BJ (cell line): Measurements from ENCODE around the gene EPM2AIP1. TPM values are rescaled to one million over a fixed set of nuclear protein-coding genes. Genes with fewer than 3 reads are reported as not detected.

Source experiments
- CTCF ChIA-PET: fragments of 350-600 bp; formaldehyde crosslinking; extraction: SDS; loops from one replicate; lab custom pipeline; 2021; ENCODE audit warnings: antibody characterized with exemption, inconsistent platforms; lab: Yijun Ruan, JAX
- POLR2A ChIA-PET: fragments of 300-600 bp; sonication (Branson Sonifier 250); formaldehyde crosslinking; extraction: SDS; loops from one replicate; lab custom pipeline; 2021; ENCODE audit warnings: antibody characterized with exemption; lab: Charles Lee
- DNase-seq: peaks from one replicate; pipeline ENCODE4 v3.0.0-alpha.2; 2011; ENCODE audit warnings: low read depth
- H3K27me3 ChIP-seq: 2 replicates; pipeline ENCODE4 v1.6.0; 2011; ENCODE audit warnings: low read length; ENCODE audit not compliant: control insufficient read depth, insufficient read depth
- H3K36me3 ChIP-seq: 2 replicates; pipeline ENCODE4 v1.5.1; 2011; ENCODE audit warnings: low read length; ENCODE audit not compliant: control insufficient read depth, insufficient read depth
- H3K4me3 ChIP-seq: 2 replicates; pipeline ENCODE4 v1.5.1; 2011; ENCODE audit warnings: low read depth, mild to moderate bottlenecking, control low read depth, low read length
- CTCF ChIP-seq: IDR thresholded peaks from 2 replicates; pipeline ENCODE4 v1.5.1; 2011; ENCODE audit warnings: low read depth, mild to moderate bottlenecking, control low read depth, inconsistent platforms, low read length, moderate library complexity; ENCODE audit not compliant: insufficient read depth
- polyA plus RNA-seq: library from polyadenylated mRNA; depleted of rRNA; stranded (reverse); fragments of >200 nt; gene quantifications from 2 replicates; pipeline ENCODE4 v1.2.3, GENCODE V29; 2011; rRNA removed
- small RNA-seq: library from RNA; depleted of rRNA; stranded (forward); fragments of <200 nt; gene quantifications from one replicate; pipeline ENCODE3, GENCODE V24; 2012; ENCODE audit warnings: low replicate concordance, low read depth; ENCODE audit not compliant: insufficient read length

The EPM2AIP1 gene
- polyA plus RNA-seq, 1 experiment = 5.0 TPM

DNA sequence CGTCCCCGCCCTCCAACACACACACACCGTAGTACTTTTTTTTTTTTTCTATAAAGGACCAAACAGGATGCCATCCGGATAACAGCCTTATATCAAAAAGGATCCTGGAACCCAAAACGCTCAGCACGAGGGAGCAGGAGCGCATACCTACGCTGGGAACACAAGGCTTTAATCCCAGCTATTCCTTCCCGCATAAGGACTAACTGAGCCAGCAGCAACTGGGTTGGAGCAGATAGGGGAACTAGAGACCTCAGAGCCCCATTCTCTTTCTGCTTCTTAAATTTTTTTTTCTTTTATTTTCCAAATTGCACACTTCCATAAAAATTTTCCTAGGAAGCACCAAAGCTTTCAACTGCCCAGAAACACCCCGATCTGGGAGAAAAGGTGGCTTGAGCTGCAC lies 49.3 kb downstream of the EPM2AIP1 start:
- Histone ChIP-seq H3K36me3 (no peaks in the 10 kb centered on the region), H3K4me3 (peak overlapping the region; percentile 64), H3K27me3 (no peaks in the 10 kb centered on the region)
- no peak for DNase-seq
- POLR2A ChIA-PET = no interaction called here
- CTCF ChIA-PET = interaction anchor here (1.6 to 3.2 kb wide), 3 partner anchors 15 to 39 kb away, joined by 4 to 22 read pairs (median 7); no protein-coding TSS in a partner anchor
- no peak for TF ChIP-seq CTCF

DNA sequence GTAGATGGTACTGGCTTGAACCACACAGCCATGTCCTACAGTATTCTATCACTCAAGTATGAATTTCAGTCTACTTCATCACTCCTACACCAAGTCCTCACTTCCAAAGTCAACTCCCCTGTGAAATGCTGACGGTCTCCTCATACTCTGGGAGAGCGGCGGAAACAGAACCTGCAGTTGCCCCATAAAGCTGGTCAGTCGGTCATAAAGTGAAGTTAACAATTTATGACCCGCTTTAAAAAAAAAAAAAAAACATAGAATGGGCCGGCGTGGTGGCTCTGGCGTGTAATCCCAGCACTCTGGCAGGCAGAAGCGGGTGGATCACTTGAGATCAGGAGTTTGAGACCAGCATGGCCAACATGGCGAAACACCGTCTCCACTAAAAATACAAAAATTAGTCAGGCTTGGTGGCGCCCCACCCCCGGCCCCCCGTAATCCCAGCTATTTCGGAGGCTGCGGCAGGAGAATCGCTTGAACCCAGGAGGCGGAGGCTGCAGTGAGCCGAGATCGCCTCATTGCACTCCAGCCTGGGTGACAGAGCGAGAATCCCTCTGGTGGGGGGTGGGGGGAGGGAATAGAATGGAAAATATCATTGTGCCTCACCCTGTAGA lies 50.2 kb downstream of the EPM2AIP1 start:
- ChIA-PET POLR2A (no interaction called here), CTCF (interaction anchor here (0.6 to 2.2 kb wide), 3 partner anchors 20 to 94 kb away, joined by 3 to 7 read pairs (median 3); no protein-coding TSS in a partner anchor)
- no peak for DNase-seq
- Histone ChIP-seq H3K4me3 (no peak overlapping the region), H3K36me3 (no peaks in the 10 kb centered on the region), H3K27me3 (no peaks in the 10 kb centered on the region)
- TF ChIP-seq CTCF = no peak

GRCh38 chr3:36941658-36942057 lies 51.3 kb downstream of the EPM2AIP1 start:
- CTCF ChIA-PET = interaction anchor here (1.0 kb wide), 1 partner anchor 36 kb away, joined by 4 read pairs; no protein-coding TSS in a partner anchor
- POLR2A ChIA-PET = no interaction called here
- no peak for DNase-seq
- H3K4me3 ChIP-seq = no peak overlapping the region
- no peak for TF ChIP-seq CTCF
- H3K36me3 ChIP-seq = no peaks in the 10 kb centered on the region
- no peaks in the 10 kb centered on the region for H3K27me3 ChIP-seq

- no peaks in the 10 kb centered on the region for H3K36me3 ChIP-seq
- ChIA-PET CTCF (interaction anchor here (0.6 to 1.0 kb wide), 4 partner anchors 12 to 151 kb away, joined by 3 to 6 read pairs (median 4); no protein-coding TSS in a partner anchor), POLR2A (no interaction called here)
- no peak overlapping the region for H3K4me3 ChIP-seq
- no peak for TF ChIP-seq CTCF
- no peaks in the 10 kb centered on the region for H3K27me3 ChIP-seq
- no peak for DNase-seq
These were observed 51.8 kb downstream of the EPM2AIP1 start for GRCh38 chr3:36941162-36941561.

- POLR2A ChIA-PET = no interaction called here
- Histone ChIP-seq H3K36me3 (no peaks in the 10 kb centered on the region), H3K4me3 (no peak overlapping the region), H3K27me3 (no peaks in the 10 kb centered on the region)
- no peak for TF ChIP-seq CTCF
- DNase-seq = no peak
- CTCF ChIA-PET = interaction anchor here (0.7 to 1.3 kb wide), 2 partner anchors 8 to 280 kb away, joined by 4 to 5 read pairs; no protein-coding TSS in a partner anchor
These were observed 55.4 kb downstream of the EPM2AIP1 start for GRCh38 chr3:36937492-36937891.

Small RNA genes lying within 50 kb of the gene (small RNA-seq; reads per million reads assigned to genes)
- gene RNU6ATAC4P = not detected

Other genes starting within 250 kb of the EPM2AIP1 start
- gene DCLK3, start 228.6 kb downstream of the EPM2AIP1 start, polyA plus RNA-seq = not detected in 2 replicates
- 9.7 and 11.3 TPM in 2 replicates for gene TRANK1, start 48.1 kb downstream of the EPM2AIP1 start, polyA plus RNA-seq
- gene MLH1, start 387 bp upstream of the EPM2AIP1 start, polyA plus RNA-seq = 32.5 and 44.6 TPM in 2 replicates
- gene LRRFIP2, start 181.5 kb upstream of the EPM2AIP1 start, polyA plus RNA-seq = 43.9 and 71.3 TPM in 2 replicates